Keratinocyte (primary cell): ENCODE data around the gene RNF175. TPM values are rescaled to one million over a fixed set of nuclear protein-coding genes. Genes with fewer than 3 reads are reported as not detected.
A peak's percentile ranks its signal among the peaks of the same experiment; 100 is the strongest.

Experiments
- DNase-seq: peaks from one replicate; pipeline ENCODE4 v3.0.0-alpha.2; 2011; ENCODE audit warnings: low read depth, missing footprints, low spot score
- FAIRE-seq: peaks from 2 replicates; lab custom pipeline; 2011; peaks lifted over from hg19 to GRCh38; lab: Jason Lieb, UNC
- H2AFZ ChIP-seq: 2 replicates; pipeline ENCODE4 v1.6.0; 2012; ENCODE audit warnings: low read length, control low read depth, inconsistent platforms; ENCODE audit not compliant: control insufficient read depth
- H3K27ac ChIP-seq: 2 replicates; pipeline ENCODE4 v1.5.1; 2011; ENCODE audit warnings: low read length; ENCODE audit not compliant: control insufficient read depth, insufficient read depth
- H3K27me3 ChIP-seq: 3 replicates; pipeline ENCODE4 v1.6.0; 2011; ENCODE audit warnings: low read length; ENCODE audit not compliant: control insufficient read depth, insufficient read depth; ENCODE audit errors: extremely low read depth
- H3K36me3 ChIP-seq, 2 experiments: 2 replicates in 1 of 2; 3 replicates in 1 of 2; pipeline ENCODE4 v1.5.1; 2011; ENCODE audit warnings: low read length in 2 of 2, mild to moderate bottlenecking in 1 of 2; ENCODE audit not compliant: control insufficient read depth in 2 of 2, insufficient read depth in 2 of 2; ENCODE audit errors: extremely low read depth in 1 of 2
- H3K4me1 ChIP-seq: 3 replicates; pipeline ENCODE4 v1.5.1; 2011; ENCODE audit warnings: low read length; ENCODE audit not compliant: control insufficient read depth, insufficient read depth; ENCODE audit errors: extremely low read depth
- H3K4me2 ChIP-seq: 3 replicates; pipeline ENCODE4 v1.6.0; 2011; ENCODE audit warnings: low read depth, low read length; ENCODE audit not compliant: control insufficient read depth, insufficient read depth; ENCODE audit errors: extremely low read depth
- H3K4me3 ChIP-seq, 3 experiments: fragments of 200-600 bp in 1 of 3; sonication (generic) in 1 of 3; 2 replicates in 2 of 3; 3 replicates in 1 of 3; pipeline ENCODE4 v1.5.1; 2011 to 2016; ENCODE audit warnings: low read length in 3 of 3, mild to moderate bottlenecking in 3 of 3, control low read depth in 2 of 3, inconsistent platforms in 1 of 3, low read depth in 1 of 3, mixed read lengths in 1 of 3, mixed run types in 1 of 3, moderate library complexity in 1 of 3; ENCODE audit not compliant: control insufficient read depth in 2 of 3, insufficient read depth in 2 of 3; ENCODE audit errors: extremely low read depth in 1 of 3
- H3K79me2 ChIP-seq: 2 replicates; pipeline ENCODE4 v1.6.0; 2012; ENCODE audit warnings: low read length; ENCODE audit not compliant: control insufficient read depth, insufficient read depth
- H3K9ac ChIP-seq: 3 replicates; pipeline ENCODE4 v1.6.0; 2011; ENCODE audit warnings: low read length; ENCODE audit not compliant: control insufficient read depth, insufficient read depth; ENCODE audit errors: extremely low read depth
- H3K9me1 ChIP-seq: 3 replicates; pipeline ENCODE4 v1.6.0; 2011; ENCODE audit warnings: low read length; ENCODE audit not compliant: control insufficient read depth, insufficient read depth; ENCODE audit errors: extremely low read depth
- H3K9me3 ChIP-seq: 2 replicates; pipeline ENCODE4 v1.5.1; 2012; ENCODE audit warnings: low read depth, low read length; ENCODE audit not compliant: control insufficient read depth
- H4K20me1 ChIP-seq: 3 replicates; pipeline ENCODE4 v1.6.0; 2011; ENCODE audit warnings: low read length; ENCODE audit not compliant: control insufficient read depth, insufficient read depth; ENCODE audit errors: extremely low read depth
- EZH2 ChIP-seq: IDR thresholded peaks from one replicate; pipeline ENCODE4 v1.6.1; 2012; ENCODE audit warnings: inconsistent platforms, mild to moderate bottlenecking, low read length, moderate library complexity
- dilution Hi-C: fragments of 300-500 bp; cut with MboI; formaldehyde crosslinking; loops from one replicate; pipeline ENCODE4 v1.7.0; 2020; ENCODE audit warnings: low sequenced_read_pairs; ENCODE audit not compliant: extremely low pct_ligation_motif_present
- polyA plus RNA-seq, 5 experiments: library from polyadenylated mRNA; depleted of rRNA in 3 of 5; stranded (reverse) in 3 of 5; stranded (forward) in 1 of 5; unstranded in 1 of 5; fragments of >200 nt; gene quantifications; 1 replicate in 1 of 5; 2 replicates in 3 of 5; 3 replicates in 1 of 5; pipeline versions ENCODE4 v1.2.1 to v1.2.3, GENCODE V29; 2011 to 2012; ENCODE audit warnings: missing spikeins in 2 of 5, low read depth in 1 of 5, low replicate concordance in 1 of 5
- TF ChIP-seq, protein P1 (sequence below), 3 experiments: IDR thresholded peaks in 1 of 3; conservative IDR thresholded peaks in 1 of 3; optimal IDR thresholded peaks in 1 of 3; 2 replicates in 2 of 3; 3 replicates in 1 of 3; pipeline versions ENCODE3 to v1.5.1; 2011; ENCODE audit warnings: low read length in 3 of 3, mild to moderate bottlenecking in 3 of 3, moderate library complexity in 2 of 3, control low read depth in 1 of 3, inconsistent platforms in 1 of 3; ENCODE audit not compliant: insufficient read depth in 2 of 3; ENCODE audit errors: extremely low read depth in 1 of 3

Gene RNF175
- polyA plus RNA-seq, 1 donor (not counting 4 experiments of a cell fraction or from before 2014, with no cell fraction given), result not detected

DNA sequence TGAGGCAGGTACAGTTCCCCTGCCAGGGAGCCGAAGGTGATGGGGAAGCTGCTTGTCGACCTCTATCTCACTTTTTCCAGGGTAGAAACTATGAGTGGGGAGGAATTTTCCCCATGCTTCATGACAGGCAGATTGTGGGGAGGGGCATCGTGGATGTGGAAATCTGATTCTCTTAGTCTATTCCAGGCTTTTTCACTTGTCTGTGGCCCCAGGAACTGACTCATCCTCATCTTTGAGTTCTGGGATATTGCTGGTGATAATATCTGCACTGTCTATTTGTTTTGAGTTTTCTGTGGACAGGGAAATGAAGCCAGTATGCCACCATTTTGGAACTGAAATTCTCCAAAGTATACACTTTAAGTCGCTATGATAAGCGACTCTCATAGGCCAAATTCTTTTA, 83.3 kb downstream of the RNF175 start:
- FAIRE-seq, result no peak

DNA sequence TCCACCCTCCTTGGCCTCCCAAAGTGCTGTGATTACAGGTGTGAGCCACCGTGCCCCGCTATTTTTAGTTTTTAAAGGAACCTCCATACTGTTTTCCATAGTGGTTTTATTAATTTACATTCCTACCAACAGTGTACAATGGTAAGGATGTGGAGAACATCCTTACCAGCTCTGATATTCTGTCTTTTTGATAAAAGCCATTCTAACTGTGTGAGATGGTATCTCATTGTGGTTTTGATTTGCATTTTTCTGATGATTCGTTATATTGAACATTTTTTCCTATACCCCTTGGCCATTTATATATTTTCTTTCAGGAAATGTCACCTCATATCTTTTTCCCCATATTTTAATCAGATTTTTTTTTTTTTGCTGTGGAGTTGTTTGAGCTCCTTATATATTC, 90.0 kb downstream of the RNF175 start:
- Histone ChIP-seq H3K4me3 (no peak overlapping the region), H3K27me3 (no peaks in the 10 kb centered on the region), H3K27ac (no peak overlapping the region), H2AFZ (no peak overlapping the region), H3K9me1 (no peaks in the 10 kb centered on the region), H3K9ac (no peak overlapping the region), H3K79me2 (no peaks in the 10 kb centered on the region), H4K20me1 (no peaks in the 10 kb centered on the region), H3K9me3 (no peaks in the 10 kb centered on the region), H3K36me3 (no peaks in the 10 kb centered on the region), H3K4me2 (no peak overlapping the region), H3K4me1 (peaks cover 3% of the 10 kb centered on the region)
- TF ChIP-seq EZH2, result no peak
- TF ChIP-seq, protein P1, sequence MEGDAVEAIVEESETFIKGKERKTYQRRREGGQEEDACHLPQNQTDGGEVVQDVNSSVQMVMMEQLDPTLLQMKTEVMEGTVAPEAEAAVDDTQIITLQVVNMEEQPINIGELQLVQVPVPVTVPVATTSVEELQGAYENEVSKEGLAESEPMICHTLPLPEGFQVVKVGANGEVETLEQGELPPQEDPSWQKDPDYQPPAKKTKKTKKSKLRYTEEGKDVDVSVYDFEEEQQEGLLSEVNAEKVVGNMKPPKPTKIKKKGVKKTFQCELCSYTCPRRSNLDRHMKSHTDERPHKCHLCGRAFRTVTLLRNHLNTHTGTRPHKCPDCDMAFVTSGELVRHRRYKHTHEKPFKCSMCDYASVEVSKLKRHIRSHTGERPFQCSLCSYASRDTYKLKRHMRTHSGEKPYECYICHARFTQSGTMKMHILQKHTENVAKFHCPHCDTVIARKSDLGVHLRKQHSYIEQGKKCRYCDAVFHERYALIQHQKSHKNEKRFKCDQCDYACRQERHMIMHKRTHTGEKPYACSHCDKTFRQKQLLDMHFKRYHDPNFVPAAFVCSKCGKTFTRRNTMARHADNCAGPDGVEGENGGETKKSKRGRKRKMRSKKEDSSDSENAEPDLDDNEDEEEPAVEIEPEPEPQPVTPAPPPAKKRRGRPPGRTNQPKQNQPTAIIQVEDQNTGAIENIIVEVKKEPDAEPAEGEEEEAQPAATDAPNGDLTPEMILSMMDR (optimal IDR thresholded peaks at IDR 0.05 in 1 of 3, IDR thresholded peaks at IDR 0.05 in 1 of 3, conservative IDR thresholded peaks at IDR 0.05 in 1 of 3; ENCODE audit: extremely low read depth in 1 of 3, insufficient read depth in 2 of 3, low read length in 3 of 3), result no peak
- FAIRE-seq, result no peak
- no peak for DNase-seq
- dilution Hi-C loops, result no loop called here

More for the DNA sequence above, 83.3 kb downstream of the RNF175 start:
- Histone ChIP-seq H3K27ac (no peak overlapping the region), H3K27me3 (no peaks in the 10 kb centered on the region), H3K4me1 (peaks cover 12% of the 10 kb centered on the region), H3K36me3 (no peaks in the 10 kb centered on the region), H2AFZ (no peak overlapping the region), H3K9me3 (no peaks in the 10 kb centered on the region), H3K4me3 (peak overlapping the region in 1 of 3 experiments; percentile 38), H3K79me2 (no peaks in the 10 kb centered on the region), H3K4me2 (peak overlapping the region; percentile 66), H4K20me1 (no peaks in the 10 kb centered on the region), H3K9me1 (no peaks in the 10 kb centered on the region), H3K9ac (no peak overlapping the region)
- DNase-seq, result no peak
- dilution Hi-C loops, result no loop called here
- no peak for TF ChIP-seq EZH2
- TF ChIP-seq, protein P1 (optimal IDR thresholded peaks at IDR 0.05 in 1 of 3, IDR thresholded peaks at IDR 0.05 in 1 of 3, conservative IDR thresholded peaks at IDR 0.05 in 1 of 3; ENCODE audit: extremely low read depth in 1 of 3, insufficient read depth in 2 of 3, low read length in 3 of 3), result no peak
